COR-L47 (cell line): ENCODE measurements around the gene GALR1.

Experiments
- DNase-seq: peaks from one replicate; lab custom pipeline; 2025; lab: John Stamatoyannopoulos, UW

Gene GALR1

GRCh38 chr18:77321823-77322805 lies 72.5 kb downstream of the GALR1 start:
- no peak for DNase-seq

GRCh38 chr18:77323640-77324299 lies 74.1 kb downstream of the GALR1 start:
- no peak for DNase-seq
